Bone marrow (tissue), 2 donors: Measurements from ENCODE around the gene TXNL1.
"Not testable (repeated sequence)": the region's sequence is repeated elsewhere in the genome, so short reads cannot be mapped to it uniquely, and the experiment has no call there.

Experiments used
- DNase-seq, 2 donors: peaks; one replicate each; lab custom pipeline; 2025; lab: John Stamatoyannopoulos, UW

TXNL1 gene

GRCh38 chr18:56645415-56646016, 7.1 kb upstream of the TXNL1 start:
- DNase-seq: peak in 1 of 2 donors; percentile 6

DNA sequence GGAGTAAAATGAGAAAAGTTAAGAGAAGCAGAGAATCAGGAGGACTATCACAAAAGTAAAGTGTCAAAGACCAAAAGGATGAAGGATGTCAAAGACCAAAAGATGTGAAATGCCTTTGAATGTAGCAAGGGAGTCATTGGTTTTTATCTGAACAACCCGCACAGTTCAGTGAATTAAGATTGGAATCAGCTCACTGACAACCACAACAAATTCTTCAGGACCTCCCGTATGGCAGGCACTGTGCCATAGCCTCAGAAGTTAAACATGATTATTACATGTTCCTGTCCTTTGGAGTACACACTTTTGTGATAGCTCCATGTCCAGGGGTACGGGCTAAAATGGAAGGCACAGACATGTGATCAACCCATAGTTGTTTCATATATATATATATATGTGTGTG, 5.0 kb upstream of the TXNL1 start:
- no peak for DNase-seq

DNA sequence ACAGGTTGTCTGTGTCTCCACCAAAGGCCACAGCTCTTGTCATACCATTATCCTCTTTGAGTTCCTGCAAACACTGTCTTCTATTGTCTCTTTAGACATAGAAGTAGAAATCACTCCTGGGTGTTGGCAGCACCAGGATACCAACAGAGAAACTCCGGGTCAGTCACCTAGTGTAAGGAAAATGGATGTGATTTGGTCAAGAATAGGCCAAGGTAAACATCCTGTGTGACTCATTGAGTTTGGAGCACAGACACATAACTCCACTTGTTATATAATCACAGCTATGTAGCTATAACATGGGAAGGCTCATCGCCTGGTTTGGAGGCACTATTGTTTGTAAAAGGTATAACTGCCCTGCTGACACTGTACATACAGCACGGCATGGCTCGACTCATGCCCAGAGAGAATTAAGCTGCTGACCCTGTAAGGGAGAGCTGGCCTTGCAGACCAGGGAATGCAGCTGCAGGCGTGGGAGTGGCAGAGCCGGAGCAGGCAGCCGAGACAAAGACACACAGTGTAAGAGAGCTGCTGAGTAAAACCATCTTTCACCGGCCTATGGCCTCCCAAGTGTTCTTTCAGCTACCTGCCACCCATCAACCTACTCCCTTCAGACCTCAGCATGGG, 3.4 kb upstream of the TXNL1 start:
- DNase-seq: no peak

GRCh38 chr18:56639571-56639970, 1.2 kb upstream of the TXNL1 start:
- DNase-seq: no peak

DNA sequence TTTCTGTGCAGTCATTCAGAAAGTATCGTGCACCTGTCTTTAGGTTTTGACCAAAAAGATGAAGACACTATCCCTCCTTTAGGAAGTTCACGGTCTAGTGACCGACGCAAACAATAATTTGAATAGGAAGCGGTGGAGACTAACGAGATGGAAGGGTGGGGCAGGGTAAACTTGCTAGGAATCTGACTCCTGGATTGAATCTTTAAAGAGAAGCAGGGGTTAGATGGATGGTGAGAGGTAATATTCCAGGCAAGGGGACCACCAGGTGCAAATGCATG, 651 bp upstream of the TXNL1 start:
- no peak for DNase-seq

- DNase-seq: no peak
These were observed 621 bp downstream of the TXNL1 start for GRCh38 chr18:56637711-56638231.

DNA sequence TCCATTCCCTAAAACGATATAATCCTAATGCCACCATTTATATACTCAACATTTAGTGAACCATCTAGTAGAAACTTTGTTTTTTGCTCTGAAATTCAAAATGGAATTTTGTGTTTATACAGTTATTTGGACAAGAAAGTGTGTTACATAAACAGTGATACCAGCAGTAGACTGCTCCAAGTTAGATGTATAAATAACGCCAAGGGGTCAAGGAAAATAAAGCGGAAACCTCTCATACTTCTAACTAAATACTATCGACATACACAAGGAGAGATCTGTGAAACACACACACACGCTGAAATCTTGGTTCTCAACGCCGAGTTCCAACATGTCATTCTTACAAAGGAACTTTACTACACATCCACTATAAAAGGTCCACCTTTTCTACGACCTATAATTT, 1.2 kb downstream of the TXNL1 start:
- DNase-seq: no peak

GRCh38 chr18:56635007-56635406, 3.4 kb downstream of the TXNL1 start:
- no peak for DNase-seq

DNA sequence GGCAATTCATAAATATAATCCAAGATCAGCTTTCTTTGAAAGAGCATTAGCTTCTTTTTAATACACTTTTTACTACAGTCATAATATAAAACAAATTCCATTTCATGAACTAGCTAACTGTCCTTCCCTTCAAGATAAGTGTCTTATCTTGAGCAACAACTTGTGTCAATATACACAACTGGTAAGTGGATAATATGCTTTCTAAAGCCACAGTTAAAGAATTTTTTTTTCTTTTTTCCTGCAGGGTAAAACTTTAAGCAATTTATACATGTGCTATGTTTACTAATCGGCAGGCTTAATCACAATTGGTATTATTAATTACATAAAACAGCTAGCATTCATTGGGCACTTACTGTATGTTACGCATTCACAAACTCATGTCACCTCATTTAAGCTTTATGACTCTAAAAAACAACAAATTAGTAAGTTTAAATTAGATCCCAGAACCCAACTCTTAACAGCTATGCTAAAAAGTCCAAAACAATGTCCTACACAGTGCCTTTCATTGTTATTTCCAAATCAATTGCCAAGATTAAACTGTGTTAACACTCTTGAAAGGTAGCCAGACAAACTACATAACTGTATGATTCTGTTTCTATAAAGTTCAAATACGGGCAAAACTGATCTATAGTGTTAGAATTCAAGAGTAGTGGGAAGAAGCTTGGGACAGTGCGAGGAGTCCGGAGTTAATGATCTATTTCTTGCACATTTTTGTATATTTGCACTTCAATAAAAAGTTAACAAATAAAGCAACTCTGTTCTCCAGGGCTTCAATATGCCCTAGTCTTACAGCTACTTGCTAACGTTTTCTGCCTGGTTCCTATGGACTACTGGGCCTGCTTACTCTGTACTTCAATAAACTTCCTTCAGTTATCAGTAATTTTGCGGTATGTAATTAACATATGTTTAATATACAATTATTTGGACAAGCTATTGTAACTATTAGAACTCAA, 6.0 kb downstream of the TXNL1 start:
- DNase-seq: no peak

DNA sequence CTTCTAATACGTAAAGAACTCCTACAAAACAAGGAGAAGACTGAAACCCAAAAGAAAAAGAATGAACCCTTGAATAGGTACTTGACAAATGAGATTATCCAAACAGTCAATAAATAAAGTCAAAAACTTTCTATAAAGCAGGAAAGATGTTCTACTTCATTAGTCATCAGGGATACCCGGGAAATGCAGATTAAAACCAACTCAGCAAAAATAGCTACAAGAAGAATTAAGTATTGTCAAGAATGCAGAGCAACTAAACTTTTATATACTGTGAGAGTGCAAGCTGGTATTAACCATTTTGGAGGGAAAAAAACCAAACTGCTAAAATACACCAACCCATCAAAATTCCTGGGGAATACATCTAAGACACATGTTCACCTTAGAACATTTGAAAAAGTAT, 10.4 kb downstream of the TXNL1 start:
- DNase-seq: no peak

DNA sequence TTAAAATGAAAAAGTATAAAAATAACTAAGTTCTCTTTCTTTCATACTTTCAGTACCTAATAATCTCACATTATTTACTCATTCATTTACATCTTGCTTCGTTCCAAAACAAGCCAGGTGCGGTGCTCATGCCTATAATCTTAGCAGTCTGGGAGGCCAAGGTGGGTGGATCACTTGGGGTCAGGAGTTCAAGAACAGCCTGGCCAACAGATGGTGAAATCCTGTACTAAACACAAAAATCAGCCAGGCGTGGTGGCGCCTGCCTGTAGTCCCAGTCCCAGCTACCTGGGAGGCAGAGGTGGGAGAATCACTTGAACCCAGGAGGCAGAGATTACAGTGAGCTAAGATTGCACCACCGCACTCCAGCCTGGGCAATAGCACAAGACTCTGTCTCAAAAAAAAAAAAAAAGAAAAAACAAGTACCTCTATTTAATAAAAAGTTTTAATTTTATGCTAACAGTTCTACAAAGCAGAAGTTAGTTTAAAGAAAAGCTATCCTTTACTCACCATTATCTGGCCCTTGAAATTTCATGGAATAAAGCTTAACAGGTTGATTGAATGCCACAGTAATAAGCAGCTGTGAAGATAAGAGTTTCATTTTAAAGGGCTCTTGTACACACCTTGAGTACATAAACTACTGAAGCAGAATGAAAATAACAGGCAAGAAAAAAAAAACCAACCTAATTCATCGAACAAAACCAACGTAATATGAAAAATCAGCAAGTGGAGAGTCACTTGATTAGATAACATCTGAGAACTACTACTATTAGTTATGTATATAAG, 22.5 kb downstream of the TXNL1 start:
- no peak for DNase-seq

DNA sequence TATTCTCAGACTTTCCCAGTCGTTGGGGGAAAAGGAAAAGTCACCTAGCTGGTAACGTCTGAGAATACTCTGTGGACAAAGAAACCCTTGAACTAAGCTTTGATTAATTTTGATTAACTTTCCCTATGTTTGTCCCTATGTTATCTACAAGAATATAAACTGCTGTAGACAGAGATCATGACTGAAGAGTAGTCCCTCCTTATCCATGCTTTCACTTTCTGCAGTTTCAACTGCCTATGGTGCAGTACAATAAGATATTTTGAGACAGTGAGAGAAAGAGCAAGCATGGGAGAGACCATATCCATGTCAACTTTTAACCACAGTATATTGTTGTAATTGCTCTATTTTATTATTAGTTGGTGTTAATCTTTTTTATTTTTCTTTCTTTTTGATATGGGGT, 31.8 kb downstream of the TXNL1 start:
- DNase-seq: no peak

DNA sequence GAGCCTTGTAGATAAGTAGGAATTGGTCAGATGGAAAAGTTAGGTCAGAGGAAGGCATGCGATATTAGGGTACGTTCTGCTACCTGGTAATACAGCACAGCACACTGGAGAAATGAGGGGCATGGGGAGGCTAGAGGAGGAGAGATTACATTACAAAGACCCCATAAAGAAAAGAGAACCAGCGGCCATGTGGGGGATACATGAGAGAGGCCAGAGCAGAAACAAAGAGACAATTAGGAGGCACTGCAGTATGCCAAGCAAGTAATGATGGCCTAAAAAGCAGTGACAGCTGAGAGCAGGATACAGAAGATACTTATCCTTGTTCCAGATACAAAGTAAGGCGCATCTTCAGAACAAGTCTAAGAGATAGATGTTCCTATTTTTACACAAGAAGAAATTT, 40.0 kb downstream of the TXNL1 start:
- DNase-seq: no peak

DNA sequence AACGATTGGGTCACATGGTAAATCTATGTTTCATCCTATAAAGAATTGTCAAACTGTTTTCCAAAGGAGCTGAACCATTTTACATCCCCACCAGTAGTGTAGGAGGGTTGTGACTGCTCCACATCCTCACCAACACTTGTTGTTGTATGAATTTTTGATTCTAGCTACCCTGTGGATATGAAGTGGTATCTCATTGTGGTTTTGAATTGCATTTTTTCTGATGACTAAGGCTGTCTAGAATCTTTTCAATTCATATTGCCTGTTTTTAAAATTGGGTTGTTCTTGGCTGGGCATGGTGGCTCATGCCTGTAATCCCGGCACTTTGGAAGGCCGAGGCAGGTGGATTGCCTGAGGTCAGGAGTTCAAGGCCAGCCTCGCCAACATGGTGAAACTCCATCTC, 44.5 kb downstream of the TXNL1 start:
- no peak for DNase-seq

DNA sequence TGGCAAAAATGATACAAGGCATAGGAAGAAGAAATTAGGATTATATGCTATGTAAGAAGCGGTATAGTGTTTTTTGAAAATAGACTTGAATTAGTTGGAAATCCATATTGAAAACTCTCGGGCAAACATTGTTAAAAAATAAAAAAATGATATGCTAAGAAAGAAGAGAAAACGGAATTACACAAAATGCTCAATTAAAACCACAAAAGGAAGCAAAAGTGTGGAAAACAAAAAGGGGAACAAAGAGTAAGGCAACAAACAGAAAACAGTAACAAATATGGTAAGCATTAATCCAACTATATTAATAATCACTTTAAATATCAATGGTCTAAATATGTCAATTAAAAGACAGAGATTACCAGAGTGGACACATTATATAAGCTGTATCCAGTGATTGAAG, 58.4 kb downstream of the TXNL1 start:
- no peak for DNase-seq

GRCh38 chr18:56579451-56579850, 58.9 kb downstream of the TXNL1 start:
- no peak for DNase-seq

- no peak for DNase-seq
These were observed 61.4 kb downstream of the TXNL1 start for GRCh38 chr18:56576826-56577573.

GRCh38 chr18:56575819-56576663, 62.4 kb downstream of the TXNL1 start:
- DNase-seq: peak in 1 of 2 donors; percentile 54

DNA sequence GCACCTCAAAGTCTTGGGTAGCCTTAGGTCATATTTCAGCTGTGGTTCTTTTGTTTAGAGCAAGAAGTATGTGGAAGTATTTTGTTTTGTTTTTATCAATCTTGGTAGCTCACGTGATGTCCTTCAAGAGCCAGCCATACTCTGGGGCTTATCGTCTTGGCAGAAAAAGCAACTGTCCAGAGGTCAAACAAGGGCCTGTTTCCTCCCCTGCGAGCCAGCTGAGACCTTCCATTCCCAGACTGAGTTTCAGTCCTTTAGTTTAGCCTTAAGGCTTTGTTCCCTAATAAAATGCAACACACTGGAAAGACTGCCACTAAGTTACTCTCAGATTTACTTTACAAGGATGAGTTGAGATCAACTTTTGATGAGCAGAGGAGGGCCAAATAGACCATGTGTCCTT, 63.5 kb downstream of the TXNL1 start:
- no peak for DNase-seq

GRCh38 chr18:56572267-56572666, 66.1 kb downstream of the TXNL1 start:
- not testable (repeated sequence) for DNase-seq

DNA sequence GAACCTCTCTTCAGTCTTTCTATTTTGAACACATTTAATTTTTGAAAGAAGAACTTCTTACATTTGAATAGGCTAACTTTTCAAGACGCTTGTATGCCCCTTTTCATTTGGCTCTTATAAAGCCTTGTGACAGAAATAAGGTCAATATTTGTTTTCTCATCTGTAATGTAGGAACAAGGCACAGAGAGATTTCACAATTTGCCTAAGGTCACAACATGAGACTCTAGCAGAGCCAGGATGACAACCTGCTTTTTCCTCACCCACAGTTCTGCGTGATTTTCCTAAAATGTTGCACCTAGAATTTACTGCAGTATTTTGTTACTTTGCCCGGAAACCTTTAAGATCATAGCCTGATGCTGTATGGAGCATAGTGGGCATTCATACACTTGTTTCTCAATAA, 67.4 kb downstream of the TXNL1 start:
- DNase-seq: no peak
